Measurements from ENCODE around the gene ESPL1. TPM values are rescaled to one million over a fixed set of nuclear protein-coding genes. Genes with fewer than 3 reads are reported as not detected.

Gene ESPL1
- 10 to 100 TPM; 53.3 to 54.2 TPM for total RNA-seq

GRCh38 chr12:53267999-53268629 lies at the start of gene ESPL1:
Gene ESPL1 (plus strand): TSS chr12:53268299. CDS start chr12:53268767, 468 bp downstream.
- intact Hi-C loops (cut with micrococcal nuclease): loop anchor here (1.0 to 2.0 kb wide), 10 partner anchors 16 to 233 kb away; partner anchors contain the start of genes AAAS, MYG1, PCBP2 and PFDN5
- Mint-ChIP-seq H3K36me3 (ENCODE audit: low read depth) (peaks cover 39% of the 10 kb centered on the region), H3K27ac (peak within 1 kb of the TSS; percentile 99), H3K4me1 (ENCODE audit: low read depth) (peaks cover 22% of the 10 kb centered on the region), H3K4me3 (peak within 1 kb of the TSS; percentile 99), H3K9me3 (no peaks in the 10 kb centered on the region), H3K27me3 (ENCODE audit: low read depth) (no peaks in the 10 kb centered on the region)
- peak; percentile 95 for DNase-seq
- CTCF ChIA-PET: interaction anchor here (0.6 to 9.9 kb wide), 25 partner anchors 9 to 202 kb away, joined by 3 to 141 read pairs (median 6); partner anchors contain the start of genes AAAS, ITGB7 and PFDN5

- no peaks in the 10 kb centered on the region for H3K27me3 Mint-ChIP-seq (ENCODE audit: low read depth)
- no peaks in the 10 kb centered on the region for H3K36me3 Mint-ChIP-seq (ENCODE audit: low read depth)
- intact Hi-C loops (cut with micrococcal nuclease): no loop called here
- peaks cover 55% of the 10 kb centered on the region for H3K4me1 Mint-ChIP-seq (ENCODE audit: low read depth)
- peak overlapping the region; percentile 90 for H3K4me3 Mint-ChIP-seq
- H3K9me3 Mint-ChIP-seq: no peaks in the 10 kb centered on the region
- DNase-seq: no peak
- CTCF ChIA-PET: interaction anchor here (1.2 to 11.3 kb wide), 13 partner anchors 10 to 126 kb away, joined by 3 to 178 read pairs (median 11); partner anchors contain the start of genes AAAS, CSAD and ESPL1
- H3K27ac Mint-ChIP-seq: peak overlapping the region; percentile 81
Measured at GRCh38 chr12:53218551-53219291, 49.4 kb upstream of the ESPL1 start.

GRCh38 chr12:53219292-53219955 lies 48.7 kb upstream of the ESPL1 start:
- H3K27me3 Mint-ChIP-seq (ENCODE audit: low read depth): no peaks in the 10 kb centered on the region
- intact Hi-C loops (cut with micrococcal nuclease): no loop called here
- peak; percentile 61 for DNase-seq
- CTCF ChIA-PET: interaction anchor here (0.7 to 3.4 kb wide), 11 partner anchors 8 to 126 kb away, joined by 3 to 13 read pairs (median 5); partner anchors contain the start of genes AAAS and CSAD
- peak overlapping the region; percentile 90 for H3K4me3 Mint-ChIP-seq
- H3K4me1 Mint-ChIP-seq (ENCODE audit: low read depth): peaks cover 61% of the 10 kb centered on the region
- H3K9me3 Mint-ChIP-seq: no peaks in the 10 kb centered on the region
- H3K36me3 Mint-ChIP-seq (ENCODE audit: low read depth): no peaks in the 10 kb centered on the region
- H3K27ac Mint-ChIP-seq: peak overlapping the region; percentile 81

- no peaks in the 10 kb centered on the region for H3K36me3 Mint-ChIP-seq (ENCODE audit: low read depth)
- intact Hi-C loops (cut with micrococcal nuclease): loop anchor here (1.0 to 5.0 kb wide), 7 partner anchors 17 to 507 kb away; partner anchors contain the start of genes AMHR2, CALCOCO1, ESPL1 and PFDN5
- peak overlapping the region; percentile 81 for H3K27ac Mint-ChIP-seq
- CTCF ChIA-PET: interaction anchor here (0.7 to 3.4 kb wide), 11 partner anchors 9 to 107 kb away, joined by 3 to 13 read pairs (median 4); partner anchors contain the start of genes AAAS and CSAD
- peak; percentile 81 for DNase-seq
- H3K4me3 Mint-ChIP-seq: peak overlapping the region; percentile 90
- no peaks in the 10 kb centered on the region for H3K9me3 Mint-ChIP-seq
- H3K4me1 Mint-ChIP-seq (ENCODE audit: low read depth): peaks cover 68% of the 10 kb centered on the region
- H3K27me3 Mint-ChIP-seq (ENCODE audit: low read depth): no peaks in the 10 kb centered on the region
Measured at GRCh38 chr12:53219956-53220693, 48.0 kb upstream of the ESPL1 start.

GRCh38 chr12:53220694-53221202 lies 47.4 kb upstream of the ESPL1 start:
- Mint-ChIP-seq H3K27ac (peak overlapping the region; percentile 92), H3K9me3 (no peaks in the 10 kb centered on the region), H3K27me3 (ENCODE audit: low read depth) (no peaks in the 10 kb centered on the region), H3K36me3 (ENCODE audit: low read depth) (no peaks in the 10 kb centered on the region), H3K4me3 (peak overlapping the region; percentile 90), H3K4me1 (ENCODE audit: low read depth) (peaks cover 72% of the 10 kb centered on the region)
- intact Hi-C loops (cut with micrococcal nuclease): loop anchor here (1.0 to 5.0 kb wide), 8 partner anchors 16 to 507 kb away; partner anchors contain the start of genes AMHR2, CALCOCO1, CSAD and ESPL1
- DNase-seq: peak; percentile 80
- CTCF ChIA-PET: interaction anchor here (1.1 to 3.4 kb wide), 7 partner anchors 10 to 155 kb away, joined by 3 to 13 read pairs (median 4); partner anchors contain the start of gene AAAS

- H3K9me3 Mint-ChIP-seq: no peaks in the 10 kb centered on the region
- no peaks in the 10 kb centered on the region for H3K36me3 Mint-ChIP-seq (ENCODE audit: low read depth)
- intact Hi-C loops (cut with micrococcal nuclease): loop anchor here (1.0 to 5.0 kb wide), 5 partner anchors 15 to 506 kb away; partner anchors contain the start of genes AMHR2, CALCOCO1, CSAD and PRR13
- peak overlapping the region; percentile 92 for H3K27ac Mint-ChIP-seq
- H3K27me3 Mint-ChIP-seq (ENCODE audit: low read depth): no peaks in the 10 kb centered on the region
- peak overlapping the region; percentile 90 for H3K4me3 Mint-ChIP-seq
- CTCF ChIA-PET: interaction anchor here (1.1 to 3.4 kb wide), 4 partner anchors 10 to 155 kb away, joined by 3 to 12 read pairs (median 7); no protein-coding TSS in a partner anchor
- DNase-seq: peak; percentile 47
- H3K4me1 Mint-ChIP-seq (ENCODE audit: low read depth): peaks cover 68% of the 10 kb centered on the region
Measured at GRCh38 chr12:53221203-53222080, 46.7 kb upstream of the ESPL1 start.

- H3K27me3 Mint-ChIP-seq (ENCODE audit: low read depth): no peaks in the 10 kb centered on the region
- intact Hi-C loops (cut with micrococcal nuclease): loop anchor here (5.0 kb wide), 2 partner anchors 200 to 505 kb away; partner anchors contain the start of genes AMHR2 and CALCOCO1
- no peak for DNase-seq
- peak overlapping the region; percentile 60 for H3K4me3 Mint-ChIP-seq
- no peaks in the 10 kb centered on the region for H3K9me3 Mint-ChIP-seq
- peak overlapping the region; percentile 57 for H3K27ac Mint-ChIP-seq
- CTCF ChIA-PET: interaction anchor here (2.1 kb wide), 1 partner anchor 8 kb away, joined by 11 read pairs; no protein-coding TSS in a partner anchor
- H3K4me1 Mint-ChIP-seq (ENCODE audit: low read depth): peaks cover 64% of the 10 kb centered on the region
- no peaks in the 10 kb centered on the region for H3K36me3 Mint-ChIP-seq (ENCODE audit: low read depth)
Measured at GRCh38 chr12:53222170-53222721, 45.9 kb upstream of the ESPL1 start.

GRCh38 chr12:53222806-53223261 lies 45.3 kb upstream of the ESPL1 start:
- no peaks in the 10 kb centered on the region for H3K36me3 Mint-ChIP-seq (ENCODE audit: low read depth)
- peak overlapping the region; percentile 26 for H3K27ac Mint-ChIP-seq
- H3K4me3 Mint-ChIP-seq: peak overlapping the region; percentile 22
- peaks cover 60% of the 10 kb centered on the region for H3K4me1 Mint-ChIP-seq (ENCODE audit: low read depth)
- CTCF ChIA-PET: interaction anchor here (1.1 to 2.1 kb wide), 2 partner anchors 9 to 99 kb away, joined by 6 to 11 read pairs; partner anchors contain the start of gene AAAS
- no peaks in the 10 kb centered on the region for H3K9me3 Mint-ChIP-seq
- no peak for DNase-seq
- intact Hi-C loops (cut with micrococcal nuclease): loop anchor here (1.0 to 5.0 kb wide), 3 partner anchors 9 to 504 kb away; partner anchors contain the start of genes AMHR2, CALCOCO1 and RARG
- no peaks in the 10 kb centered on the region for H3K27me3 Mint-ChIP-seq (ENCODE audit: low read depth)

- peak overlapping the region; percentile 14 for H3K4me3 Mint-ChIP-seq
- peak overlapping the region; percentile 26 for H3K27ac Mint-ChIP-seq
- peaks cover 59% of the 10 kb centered on the region for H3K4me1 Mint-ChIP-seq (ENCODE audit: low read depth)
- H3K27me3 Mint-ChIP-seq (ENCODE audit: low read depth): no peaks in the 10 kb centered on the region
- CTCF ChIA-PET: interaction anchor here (1.1 to 2.1 kb wide), 3 partner anchors 10 to 98 kb away, joined by 3 to 11 read pairs (median 6); partner anchors contain the start of gene AAAS
- no peaks in the 10 kb centered on the region for H3K36me3 Mint-ChIP-seq (ENCODE audit: low read depth)
- DNase-seq: peak; percentile 64
- intact Hi-C loops (cut with micrococcal nuclease): loop anchor here (1.0 to 5.0 kb wide), 3 partner anchors 9 to 504 kb away; partner anchors contain the start of genes AMHR2, CALCOCO1 and RARG
- H3K9me3 Mint-ChIP-seq: no peaks in the 10 kb centered on the region
Measured at GRCh38 chr12:53223389-53224060, 44.6 kb upstream of the ESPL1 start.

All from activated naive CD4-positive, alpha-beta T cell treated with anti-CD3 and anti-CD28 coated beads for 36 hours (primary cell).